WTC11 (cell line): ENCODE measurements around the gene RELB. TPM values are rescaled to one million over a fixed set of nuclear protein-coding genes. Genes with fewer than 3 reads are reported as not detected.
"Not testable (repeated sequence)": the region's sequence is repeated elsewhere in the genome, so short reads cannot be mapped to it uniquely, and the experiment has no call there.

Experiments used
- ATAC-seq: fragments of 200-7000 bp; cut with Tn5 transposase; 2 replicates; pipeline ENCODE4 v1.10.0; 2021; ENCODE audit warnings: mild to moderate bottlenecking, moderate library complexity
- CTCF ChIA-PET: fragments of 300-600 bp; sonication (Branson Sonifier 250); formaldehyde crosslinking; loops from one replicate; lab custom pipeline; 2021; ENCODE audit warnings: antibody characterized with exemption; lab: Charles Lee
- POLR2A ChIA-PET: fragments of 350-600 bp; sonication (Branson Sonifier 250); formaldehyde crosslinking; loops from one replicate; lab custom pipeline; 2021; ENCODE audit warnings: antibody characterized with exemption; lab: Charles Lee
- DNase-seq: peaks from one replicate; pipeline ENCODE4 v3.0.0; 2021; ENCODE audit warnings: low spot score
- H3K27ac Mint-ChIP-seq: 2 replicates; pipeline ENCODE4 v1.8.0; 2021; ENCODE audit warnings: mixed read lengths
- H3K27me3 Mint-ChIP-seq: 2 replicates; pipeline ENCODE4 v1.8.0; 2021; ENCODE audit warnings: low read depth, mild to moderate bottlenecking, moderate library complexity, mixed read lengths
- H3K36me3 Mint-ChIP-seq: 2 replicates; pipeline ENCODE4 v1.8.0; 2021; ENCODE audit warnings: mixed read lengths
- H3K4me1 Mint-ChIP-seq: 2 replicates; pipeline ENCODE4 v1.8.0; 2022; ENCODE audit warnings: mixed read lengths
- H3K4me3 Mint-ChIP-seq: 2 replicates; pipeline ENCODE4 v1.8.0; 2021; ENCODE audit warnings: mild to moderate bottlenecking, moderate library complexity, mixed read lengths
- H3K9me3 Mint-ChIP-seq: 2 replicates; pipeline ENCODE4 v1.8.0; 2021; ENCODE audit warnings: mixed read lengths
- AR ChIP-seq: fragments of 250-450 bp; sonication (Bioruptor Pico); IDR thresholded peaks from 2 replicates; pipeline ENCODE4 v1.9.0; 2021; ENCODE audit warnings: mild to moderate bottlenecking
- ATF6 ChIP-seq: sonication (generic); formaldehyde crosslinking; IDR thresholded peaks from 2 replicates; pipeline ENCODE4 v1.8.1; 2023; ENCODE audit warnings: mild to moderate bottlenecking, missing genetic modification reagents
- CBFB ChIP-seq: sonication (generic); formaldehyde crosslinking; IDR thresholded peaks from 2 replicates; pipeline ENCODE4 v1.8.1; 2022; ENCODE audit warnings: mild to moderate bottlenecking, low read depth, missing genetic modification reagents
- EMX1 ChIP-seq: fragments of 250-450 bp; sonication (Bioruptor Pico); IDR thresholded peaks from 2 replicates; pipeline ENCODE4 v1.8.0; 2021; ENCODE audit warnings: mild to moderate bottlenecking
- FOXJ3 ChIP-seq: sonication (generic); formaldehyde crosslinking; IDR thresholded peaks from 2 replicates; pipeline ENCODE4 v1.9.0; 2021; ENCODE audit warnings: missing genetic modification reagents, mild to moderate bottlenecking, borderline replicate concordance
- FOXP1 ChIP-seq: sonication (generic); formaldehyde crosslinking; IDR thresholded peaks from 2 replicates; pipeline ENCODE4 v1.8.0; 2022; ENCODE audit warnings: missing genetic modification reagents, mild to moderate bottlenecking, moderate library complexity, borderline replicate concordance
- GABPB1 ChIP-seq: sonication (generic); formaldehyde crosslinking; IDR thresholded peaks from 2 replicates; pipeline ENCODE4 v1.8.1; 2023; ENCODE audit warnings: mild to moderate bottlenecking, missing genetic modification reagents
- HMGA2 ChIP-seq: fragments of 250-450 bp; sonication (Bioruptor Pico); IDR thresholded peaks from 2 replicates; pipeline ENCODE4 v1.4.0; 2021; ENCODE audit warnings: mild to moderate bottlenecking, moderate library complexity
- MAX ChIP-seq: sonication (generic); formaldehyde crosslinking; IDR thresholded peaks from 2 replicates; pipeline ENCODE4 v1.8.0; 2022; ENCODE audit warnings: mild to moderate bottlenecking, missing genetic modification reagents
- MLX ChIP-seq: sonication (generic); formaldehyde crosslinking; IDR thresholded peaks from 2 replicates; pipeline ENCODE4 v1.8.1; 2023; ENCODE audit warnings: mild to moderate bottlenecking, missing genetic modification reagents, moderate library complexity
- NFYB ChIP-seq: sonication (generic); formaldehyde crosslinking; conservative IDR thresholded peaks from 2 replicates; pipeline ENCODE4 v1.8.0; 2022; ENCODE audit warnings: low read depth, missing genetic modification reagents
- SOX15 ChIP-seq: fragments of 250-450 bp; sonication (Bioruptor Pico); IDR thresholded peaks from 2 replicates; pipeline ENCODE4 v1.9.0; 2021; ENCODE audit warnings: mild to moderate bottlenecking
- ZNF423 ChIP-seq: fragments of 250-450 bp; sonication (Bioruptor Pico); IDR thresholded peaks from 2 replicates; pipeline ENCODE4 v2.1.2; 2022; ENCODE audit warnings: mild to moderate bottlenecking, moderate library complexity
- total RNA-seq: library from RNA; stranded (reverse); gene quantifications from 3 replicates; pipeline ENCODE4 v1.2.3, GENCODE V29; 2021

RELB gene
- total RNA-seq, 1 experiment from 2014 or later: 8.9 TPM

- no peak for ATAC-seq
- ChIA-PET POLR2A (no interaction called here), CTCF (no interaction called here)
- Mint-ChIP-seq H3K9me3 (no peaks in the 10 kb centered on the region), H3K27me3 (no peaks in the 10 kb centered on the region), H3K4me3 (no peak overlapping the region), H3K36me3 (peaks cover 18% of the 10 kb centered on the region), H3K27ac (no peak overlapping the region)
- no peak for DNase-seq
- TF ChIP-seq MAX (CRISPR knock-in tag) (no peak), FOXP1 (CRISPR knock-in tag) (no peak)
- TF ChIP-seq, all 79 proteins: peak for 0
- no peaks in the 10 kb centered on the region for H3K4me1 Mint-ChIP-seq
Measured at GRCh38 chr19:44968670-44969069, 32.6 kb upstream of the RELB start.

- ChIA-PET POLR2A (no interaction called here), CTCF (no interaction called here)
- no peaks in the 10 kb centered on the region for H3K27me3 Mint-ChIP-seq
- no peak overlapping the region for H3K4me3 Mint-ChIP-seq
- no peak overlapping the region for H3K27ac Mint-ChIP-seq
- DNase-seq: no peak
- no peaks in the 10 kb centered on the region for H3K4me1 Mint-ChIP-seq
- TF ChIP-seq FOXJ3 (no peak), GABPB1 (CRISPR knock-in tag) (no peak), ZNF423 (CRISPR knock-in tag) (no peak), CBFB (CRISPR knock-in tag) (no peak), EMX1 (CRISPR knock-in tag) (no peak)
- peaks cover 17% of the 10 kb centered on the region for H3K36me3 Mint-ChIP-seq
- H3K9me3 Mint-ChIP-seq: no peaks in the 10 kb centered on the region
- no peak for ATAC-seq
Measured at GRCh38 chr19:44969437-44969836, 31.8 kb upstream of the RELB start.

- not testable (repeated sequence) for H3K4me3 Mint-ChIP-seq
- ChIA-PET CTCF (interaction anchor here (1.2 kb wide), 1 partner anchor 67 kb away, joined by 4 read pairs; no protein-coding TSS in a partner anchor), POLR2A (interaction anchor here (0.6 kb wide), 2 partner anchors 63 to 1288 kb away, joined by 3 read pairs; no protein-coding TSS in a partner anchor)
Measured at GRCh38 chr19:44971451-44971850, 29.8 kb upstream of the RELB start.

GRCh38 chr19:44972802-44973201 lies 28.5 kb upstream of the RELB start:
- H3K27me3 Mint-ChIP-seq: no peaks in the 10 kb centered on the region
- DNase-seq (no peak), ATAC-seq (no peak)
- no peaks in the 10 kb centered on the region for H3K9me3 Mint-ChIP-seq
- H3K27ac Mint-ChIP-seq: no peak overlapping the region
- CTCF ChIA-PET: interaction anchor here (1.0 kb wide), 1 partner anchor 21 kb away, joined by 3 read pairs; no protein-coding TSS in a partner anchor
- POLR2A ChIA-PET: no interaction called here
- H3K4me1 Mint-ChIP-seq: no peaks in the 10 kb centered on the region
- H3K4me3 Mint-ChIP-seq: no peak overlapping the region
- TF ChIP-seq HMGA2 (CRISPR knock-in tag) (no peak), ATF6 (CRISPR knock-in tag) (no peak), ZNF423 (CRISPR knock-in tag) (no peak), AR (CRISPR knock-in tag) (no peak), SOX15 (no peak), MLX (CRISPR knock-in tag) (no peak), NFYB (CRISPR knock-in tag) (no peak), FOXJ3 (no peak)
- H3K36me3 Mint-ChIP-seq: peaks cover 33% of the 10 kb centered on the region

More at GRCh38 chr19:44971451-44971850, 29.8 kb upstream of the RELB start:
- DNase-seq, H3K9me3 Mint-ChIP-seq, ATAC-seq, H3K27me3 Mint-ChIP-seq, H3K4me1 Mint-ChIP-seq, H3K27ac Mint-ChIP-seq: not testable (repeated sequence)
- H3K36me3 Mint-ChIP-seq: peaks cover 24% of the 10 kb centered on the region
